Lower lobe of right lung (tissue), 2 donors: ENCODE measurements around the gene RAB11FIP3. TPM values are rescaled to one million over a fixed set of nuclear protein-coding genes. Genes with fewer than 3 reads are reported as not detected.
A peak's percentile ranks its signal among the peaks of the same experiment; 100 is the strongest.

Source experiments
- ATAC-seq, 2 donors: fragments of 200-7000 bp; cut with Tn5 transposase; one replicate each; pipeline ENCODE4 v1.9.1; 2020 to 2022; ENCODE audit warnings: mild to moderate bottlenecking in 2 of 2, moderate library complexity in 2 of 2
- DNase-seq: peaks from one replicate; pipeline ENCODE4 v3.0.0-alpha.2; 2020
- H3K27ac ChIP-seq: fragments of 200-600 bp; one replicate; pipeline ENCODE4 v1.8.0; 2022
- H3K27me3 ChIP-seq: fragments of 200-600 bp; one replicate; pipeline ENCODE4 v1.8.0; 2022; ENCODE audit warnings: low read depth
- H3K36me3 ChIP-seq: fragments of 200-600 bp; one replicate; pipeline ENCODE4 v1.8.0; 2022; ENCODE audit warnings: mild to moderate bottlenecking
- H3K4me1 ChIP-seq: fragments of 200-600 bp; one replicate; pipeline ENCODE4 v1.8.0; 2022
- H3K4me3 ChIP-seq: fragments of 200-600 bp; one replicate; pipeline ENCODE4 v1.8.0; 2022; ENCODE audit warnings: mild to moderate bottlenecking
- H3K9me3 ChIP-seq: fragments of 200-600 bp; one replicate; pipeline ENCODE4 v1.8.0; 2022
- intact Hi-C: fragments of 100-400 bp; cut with DNase I; formaldehyde crosslinking; loops from one replicate; pipeline ENCODE4 v1.11.0; 2022
- total RNA-seq: library from RNA; stranded (reverse); fragmentation: NEBNext Ultra II Directional; extraction: Animal tissue kit (Norgen Biotek cat#: 25700); gene quantifications from one replicate; pipeline ENCODE4 v1.2.1, GENCODE V29; 2021
- TF ChIP-seq, protein P1 (sequence below): fragments of 200-600 bp; IDR thresholded peaks from one replicate; pipeline ENCODE4 v1.8.0; 2022; ENCODE audit warnings: antibody characterized with exemption, mild to moderate bottlenecking
- donor health status: DM: no; HTN: yes; CAD: no; lungs with severe emphysema.

RAB11FIP3 gene
- total RNA-seq, 1 donor from 2014 or later: 32.2 TPM

GRCh38 chr16:391885-392335 lies 33.5 kb upstream of the RAB11FIP3 start:
- DNase-seq: no peak
- ATAC-seq: peak; percentile 82 to 89
- TF ChIP-seq, protein P1, sequence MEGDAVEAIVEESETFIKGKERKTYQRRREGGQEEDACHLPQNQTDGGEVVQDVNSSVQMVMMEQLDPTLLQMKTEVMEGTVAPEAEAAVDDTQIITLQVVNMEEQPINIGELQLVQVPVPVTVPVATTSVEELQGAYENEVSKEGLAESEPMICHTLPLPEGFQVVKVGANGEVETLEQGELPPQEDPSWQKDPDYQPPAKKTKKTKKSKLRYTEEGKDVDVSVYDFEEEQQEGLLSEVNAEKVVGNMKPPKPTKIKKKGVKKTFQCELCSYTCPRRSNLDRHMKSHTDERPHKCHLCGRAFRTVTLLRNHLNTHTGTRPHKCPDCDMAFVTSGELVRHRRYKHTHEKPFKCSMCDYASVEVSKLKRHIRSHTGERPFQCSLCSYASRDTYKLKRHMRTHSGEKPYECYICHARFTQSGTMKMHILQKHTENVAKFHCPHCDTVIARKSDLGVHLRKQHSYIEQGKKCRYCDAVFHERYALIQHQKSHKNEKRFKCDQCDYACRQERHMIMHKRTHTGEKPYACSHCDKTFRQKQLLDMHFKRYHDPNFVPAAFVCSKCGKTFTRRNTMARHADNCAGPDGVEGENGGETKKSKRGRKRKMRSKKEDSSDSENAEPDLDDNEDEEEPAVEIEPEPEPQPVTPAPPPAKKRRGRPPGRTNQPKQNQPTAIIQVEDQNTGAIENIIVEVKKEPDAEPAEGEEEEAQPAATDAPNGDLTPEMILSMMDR: peak; percentile 74
- Histone ChIP-seq H3K27ac (no peak overlapping the region), H3K4me1 (peaks cover 9% of the 10 kb centered on the region), H3K27me3 (no peaks in the 10 kb centered on the region), H3K36me3 (no peaks in the 10 kb centered on the region), H3K4me3 (no peak overlapping the region), H3K9me3 (no peaks in the 10 kb centered on the region)
- intact Hi-C loops: no loop called here

DNA sequence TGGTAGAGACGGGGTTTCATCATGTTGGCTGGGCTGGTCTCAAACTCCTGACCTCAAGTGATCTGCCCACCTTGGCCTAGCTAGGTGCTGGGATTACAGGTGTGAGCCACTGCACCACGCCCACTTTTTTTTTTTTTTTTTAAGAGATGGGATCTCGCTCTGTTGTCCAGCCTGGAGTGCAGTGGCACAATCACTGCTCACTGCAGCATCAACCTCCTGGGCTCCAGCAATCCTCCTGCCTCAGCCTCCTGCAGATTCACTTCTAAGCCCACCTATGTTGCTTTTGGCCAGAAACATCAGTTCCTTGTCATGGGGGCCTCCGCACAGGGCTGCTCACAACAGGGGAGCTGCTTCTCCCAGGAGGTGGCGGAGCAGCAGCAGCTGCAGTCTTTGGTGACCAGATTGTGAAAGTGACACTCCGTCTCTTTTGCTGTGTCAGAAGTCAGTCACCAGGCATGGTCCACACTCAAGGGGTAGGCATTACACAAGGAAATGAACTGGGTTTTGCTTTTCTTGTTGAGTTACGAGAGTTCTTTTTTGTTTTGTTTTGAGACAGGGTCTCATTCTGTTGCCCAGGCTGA lies 32.9 kb upstream of the RAB11FIP3 start:
- H3K36me3 ChIP-seq: no peaks in the 10 kb centered on the region
- H3K9me3 ChIP-seq: no peaks in the 10 kb centered on the region
- H3K4me1 ChIP-seq: peaks cover 9% of the 10 kb centered on the region
- H3K27ac ChIP-seq: no peak overlapping the region
- intact Hi-C loops: no loop called here
- DNase-seq: no peak
- no peak overlapping the region for H3K4me3 ChIP-seq
- no peak for ATAC-seq
- TF ChIP-seq, protein P1: no peak
- H3K27me3 ChIP-seq: no peaks in the 10 kb centered on the region

DNA sequence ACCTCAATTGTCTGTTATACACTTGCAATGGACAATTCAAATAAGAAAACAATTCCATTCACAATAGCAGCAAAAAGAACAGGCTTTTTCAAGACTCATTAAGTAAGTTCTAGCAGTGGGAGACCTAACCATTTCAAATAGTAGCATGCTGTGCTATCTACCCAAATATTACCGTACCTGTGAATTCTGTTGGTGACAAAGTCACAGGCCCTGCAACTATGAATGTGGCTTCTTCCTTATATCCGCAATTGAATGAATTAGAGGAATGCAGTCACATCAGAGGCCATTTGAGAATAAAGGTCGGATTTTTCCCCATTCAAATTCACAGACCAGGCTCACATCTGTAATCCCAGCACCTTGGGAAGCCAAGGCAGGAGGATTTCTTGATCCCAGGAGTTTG lies 29.2 kb upstream of the RAB11FIP3 start:
- H3K4me1 ChIP-seq: peaks cover 22% of the 10 kb centered on the region
- no peak for DNase-seq
- no peak for ATAC-seq
- H3K27ac ChIP-seq: no peak overlapping the region
- peaks cover 4% of the 10 kb centered on the region for H3K36me3 ChIP-seq
- intact Hi-C loops: no loop called here
- TF ChIP-seq, protein P1: no peak
- no peaks in the 10 kb centered on the region for H3K27me3 ChIP-seq
- no peaks in the 10 kb centered on the region for H3K9me3 ChIP-seq
- peak overlapping the region; percentile 55 for H3K4me3 ChIP-seq

- ATAC-seq (no peak), DNase-seq (no peak)
- intact Hi-C loops: no loop called here
- peak overlapping the region; percentile 67 for H3K27ac ChIP-seq
- peak overlapping the region; percentile 55 for H3K4me3 ChIP-seq
- TF ChIP-seq, protein P1: no peak
- H3K36me3 ChIP-seq: peaks cover 4% of the 10 kb centered on the region
- peaks cover 22% of the 10 kb centered on the region for H3K4me1 ChIP-seq
- H3K27me3 ChIP-seq: no peaks in the 10 kb centered on the region
- H3K9me3 ChIP-seq: no peaks in the 10 kb centered on the region
These were observed 28.8 kb upstream of the RAB11FIP3 start for GRCh38 chr16:396605-397004.

DNA sequence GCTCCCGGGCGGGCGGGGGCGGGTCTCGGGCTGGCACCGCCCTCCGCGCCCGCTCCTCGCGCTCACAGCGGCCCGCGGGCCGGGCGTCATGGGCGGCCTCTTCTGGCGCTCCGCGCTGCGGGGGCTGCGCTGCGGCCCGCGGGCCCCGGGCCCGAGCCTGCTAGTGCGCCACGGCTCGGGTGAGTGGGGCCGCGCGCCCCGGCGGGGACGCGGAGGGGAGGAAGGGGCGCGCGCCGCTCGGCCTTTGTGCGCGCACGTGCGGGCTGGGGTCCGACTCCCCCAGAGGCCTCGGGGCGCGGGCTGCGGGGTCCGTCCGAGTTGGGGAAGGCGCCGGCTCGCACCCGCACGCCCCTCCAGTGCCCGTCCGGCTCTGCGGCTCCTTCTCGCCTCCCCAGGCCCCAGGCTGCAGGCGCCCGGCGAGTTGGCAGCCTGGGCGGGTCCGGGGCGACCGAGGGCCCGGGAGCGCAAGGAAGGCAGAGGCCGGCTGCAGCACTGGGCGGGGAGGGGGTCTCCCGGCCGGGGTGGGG lies 28.3 kb upstream of the RAB11FIP3 start, which contains the start of gene NME4:
TSS of gene NME4 (plus strand) at position 65 of the 527 bp plus-strand sequence. CDS start at position 89, 24 bp downstream.
- Histone ChIP-seq H3K36me3 (peaks cover 4% of the 10 kb centered on the region), H3K9me3 (no peaks in the 10 kb centered on the region), H3K27me3 (no peaks in the 10 kb centered on the region), H3K4me1 (peaks cover 22% of the 10 kb centered on the region), H3K4me3 (peak within 1 kb of the TSS; percentile 55), H3K27ac (peak within 1 kb of the TSS; percentile 67)
- ATAC-seq (no peak), DNase-seq (no peak)
- intact Hi-C loops: no loop called here
- TF ChIP-seq, protein P1: no peak
